Lung (tissue), 12 donors: ENCODE measurements around the gene CD300H. TPM values are rescaled to one million over a fixed set of nuclear protein-coding genes. Genes with fewer than 3 reads are reported as not detected.

Experiments used
- ATAC-seq: fragments of 200-7000 bp; cut with Tn5 transposase; one replicate; pipeline ENCODE4 v1.9.1; 2020; ENCODE audit warnings: moderate number of reproducible peaks; ENCODE audit not compliant: insufficient read depth, low FRiP score
- DNase-seq, 3 donors: peaks; one replicate each; pipeline ENCODE4 v3.0.0-alpha.2; 2013 to 2017
- H3K27ac ChIP-seq, 2 donors: one replicate each; pipeline ENCODE4 v1.5.1; 2013; ENCODE audit warnings: mild to moderate bottlenecking in 2 of 2, moderate library complexity in 2 of 2, control low read depth in 1 of 2, inconsistent platforms in 1 of 2, low read depth in 1 of 2, low read length in 1 of 2
- H3K27me3 ChIP-seq, 3 donors: one replicate each; pipeline ENCODE4 v1.5.1; 2013; ENCODE audit warnings: low read length in 2 of 3; ENCODE audit not compliant: control insufficient read depth in 3 of 3, insufficient read depth in 3 of 3
- H3K36me3 ChIP-seq, 4 donors: one replicate each; pipeline ENCODE4 v1.5.1; 2013; ENCODE audit warnings: low read length in 4 of 4, mild to moderate bottlenecking in 1 of 4, moderate library complexity in 1 of 4; ENCODE audit not compliant: control insufficient read depth in 4 of 4, insufficient read depth in 4 of 4
- H3K4me1 ChIP-seq, 5 donors: one replicate each; pipeline ENCODE4 v1.5.1; 2013; ENCODE audit warnings: low read length in 5 of 5, mild to moderate bottlenecking in 2 of 5, moderate library complexity in 1 of 5; ENCODE audit not compliant: control insufficient read depth in 5 of 5, insufficient read depth in 5 of 5
- H3K4me3 ChIP-seq: one replicate; pipeline ENCODE4 v1.5.1; 2013; ENCODE audit warnings: mild to moderate bottlenecking, control low read depth, moderate library complexity
- H3K9ac ChIP-seq, 2 donors: one replicate each; pipeline ENCODE4 v1.5.1; 2013; ENCODE audit warnings: low read length in 2 of 2, control low read depth in 1 of 2; ENCODE audit not compliant: insufficient read depth in 1 of 2
- H3K9me3 ChIP-seq, 4 donors: one replicate each; pipeline ENCODE4 v1.5.1; 2013; ENCODE audit warnings: low read length in 3 of 4, mild to moderate bottlenecking in 1 of 4, moderate library complexity in 1 of 4; ENCODE audit not compliant: control insufficient read depth in 4 of 4, insufficient read depth in 3 of 4
- CTCF ChIP-seq: IDR thresholded peaks from 2 replicates; pipeline ENCODE4 v1.5.1; 2012; ENCODE audit warnings: mild to moderate bottlenecking; ENCODE audit errors: control extremely low read depth, extremely low read depth
- WGBS, 2 donors: extraction: QIAGEN DNeasy Blood & Tissue Kit; methylation state at CpG; one replicate each; pipeline ENCODE4 v1.1.7; 2013; 5-methylcytosine and 5-hydroxymethylcytosine counted together
- polyA plus RNA-seq, 2 donors: library from polyadenylated mRNA; stranded (reverse); fragments of 200-250 nt; gene quantifications; one replicate each; pipeline ENCODE4 v1.2.1, GENCODE V29; 2013
- total RNA-seq, 2 donors: library from RNA; depleted of rRNA in 1 of 2; stranded (reverse); fragments of >200 nt in 1 of 2; gene quantifications; one replicate each; pipeline ENCODE4 v1.2.1, GENCODE V29; 2014 to 2021
- donor health status: control.
- donor health status: control.
- donor health status: Bipolar disorder and iron deficiency.
- donor health status: healthy.
- donor health status: DM: yes; HTN: yes; CAD: no.

The CD300H gene
- total and polyA plus RNA-seq, 4 donors: 1.1 to 11.9 (median 3.4) TPM; not detected in 1

GRCh38 chr17:74527756-74528155, 39.6 kb downstream of the CD300H start:
- no peak for TF ChIP-seq CTCF
- no peak overlapping the region for H3K27ac ChIP-seq
- H3K27me3 ChIP-seq: no peaks in the 10 kb centered on the region
- H3K9ac ChIP-seq: no peak overlapping the region
- no peak overlapping the region for H3K4me3 ChIP-seq
- WGBS, 2 donors: 90 to 94% methylated on average over 8 of the region's 8 CpGs
- H3K9me3 ChIP-seq: peaks cover 0 to 8% (median 0%) of the 10 kb centered on the region in 4 donors
- no peaks in the 10 kb centered on the region for H3K36me3 ChIP-seq
- DNase-seq (no peak), ATAC-seq (no peak)
- H3K4me1 ChIP-seq: no peaks in the 10 kb centered on the region

- no peaks in the 10 kb centered on the region for H3K27me3 ChIP-seq
- H3K36me3 ChIP-seq: no peaks in the 10 kb centered on the region
- H3K9ac ChIP-seq: no peak overlapping the region
- DNase-seq (no peak), ATAC-seq (no peak)
- TF ChIP-seq CTCF: no peak
- no peak overlapping the region for H3K4me3 ChIP-seq
- no peaks in the 10 kb centered on the region for H3K4me1 ChIP-seq
- 71 to 88% methylated on average over 5 of the region's 5 CpGs for WGBS, 2 donors
- H3K27ac ChIP-seq: no peak overlapping the region
- H3K9me3 ChIP-seq: peaks cover 0 to 12% (median 0%) of the 10 kb centered on the region in 4 donors
Measured at GRCh38 chr17:74527081-74527480, 40.2 kb downstream of the CD300H start.

- Histone ChIP-seq H3K4me3 (no peak overlapping the region), H3K9ac (no peak overlapping the region), H3K4me1 (no peaks in the 10 kb centered on the region), H3K27me3 (no peaks in the 10 kb centered on the region), H3K9me3 (peaks cover 0 to 12% (median 0%) of the 10 kb centered on the region in 4 donors), H3K27ac (no peak overlapping the region), H3K36me3 (no peaks in the 10 kb centered on the region)
- TF ChIP-seq CTCF: no peak
- DNase-seq (no peak), ATAC-seq (no peak)
- 53 to 60% methylated on average over 3 of the region's 3 CpGs for WGBS, 2 donors
Measured at GRCh38 chr17:74526681-74527080, 40.6 kb downstream of the CD300H start.

GRCh38 chr17:74525781-74526288, 41.5 kb downstream of the CD300H start:
- WGBS, 2 donors: 88 to 93% methylated on average over 14 of the region's 14 CpGs
- DNase-seq: no peak

More at GRCh38 chr17:74525781-74526288, 41.5 kb downstream of the CD300H start:
- Histone ChIP-seq H3K4me3 (no peak overlapping the region), H3K9ac (no peak overlapping the region), H3K27me3 (no peaks in the 10 kb centered on the region), H3K27ac (no peak overlapping the region), H3K9me3 (peaks cover 0 to 12% (median 0%) of the 10 kb centered on the region in 4 donors), H3K36me3 (no peaks in the 10 kb centered on the region), H3K4me1 (no peaks in the 10 kb centered on the region)
- ATAC-seq: no peak
- TF ChIP-seq CTCF: no peak
